Measurements from ENCODE around the gene MS4A4E. TPM values are rescaled to one million over a fixed set of nuclear protein-coding genes. Genes with fewer than 3 reads are reported as not detected.

Gene MS4A4E
- total and polyA plus RNA-seq, 2 experiments from 2014 or later = not detected

DNA sequence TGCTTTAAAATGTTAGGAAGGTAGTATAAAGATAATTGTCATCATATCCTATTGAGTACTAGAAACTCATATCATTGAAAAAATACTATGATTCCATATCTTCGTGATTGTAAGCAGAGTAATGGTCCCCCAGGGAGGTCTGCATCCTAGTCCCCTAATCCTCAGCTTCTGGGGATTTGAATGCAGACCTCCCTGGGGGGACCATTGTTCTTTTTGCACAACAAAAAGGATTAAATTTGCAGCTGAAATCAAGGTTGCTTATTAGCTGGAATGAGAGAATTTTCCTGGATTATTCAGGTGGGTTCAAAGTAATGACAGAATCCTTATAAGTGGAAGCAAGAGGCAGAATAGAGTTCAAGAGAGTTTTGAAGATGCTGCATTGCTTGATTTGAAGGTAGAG lies 34.0 kb downstream of the MS4A4E start:
- H3K4me3 ChIP-seq = no peak overlapping the region
- H3K27me3 Mint-ChIP-seq (ENCODE audit: insufficient read depth, low read depth, poor library complexity) = no peaks in the 10 kb centered on the region
- H3F3A ChIP-seq (replicated peaks; ENCODE audit: low read depth) = no peaks in the 10 kb centered on the region
- no peaks in the 10 kb centered on the region for H4K20me1 ChIP-seq (replicated peaks; ENCODE audit: insufficient read depth)
- peaks cover 18% of the 10 kb centered on the region; the same call in 1 of the 2 replicates for H3K4me1 ChIP-seq (ENCODE audit: insufficient read depth)
- H3K4me1 Mint-ChIP-seq = peaks cover 16% of the 10 kb centered on the region; the same call in 2 of the 3 replicates
- TF ChIP-seq CREB1 (CRISPR knock-in tag; IDR thresholded peaks at IDR 0.05; ENCODE audit: low read depth) (no peak), EZH2phosphoT487 (IDR thresholded peaks at IDR 0.05; ENCODE audit: unreplicated experiment) (no peak), JUNB (IDR thresholded peaks at IDR 0.05; ENCODE audit: unreplicated experiment) (no peak), ZNF114 (CRISPR knock-in tag; IDR thresholded peaks at IDR 0.05) (no peak), STAT1 (IDR thresholded peaks at IDR 0.05; ENCODE audit: unreplicated experiment) (no peak), NANOG (IDR thresholded peaks at IDR 0.05; ENCODE audit: borderline replicate concordance) (no peak), ZNF331 (CRISPR knock-in tag; IDR thresholded peaks at IDR 0.05; ENCODE audit: low read depth) (no peak), POLR2AphosphoS5 (IDR thresholded peaks at IDR 0.05; ENCODE audit: low read depth) (no peak), EZH2 (IDR thresholded peaks at IDR 0.05; ENCODE audit: low read depth, unreplicated experiment) (no peak)
- TF ChIP-seq, protein P1, sequence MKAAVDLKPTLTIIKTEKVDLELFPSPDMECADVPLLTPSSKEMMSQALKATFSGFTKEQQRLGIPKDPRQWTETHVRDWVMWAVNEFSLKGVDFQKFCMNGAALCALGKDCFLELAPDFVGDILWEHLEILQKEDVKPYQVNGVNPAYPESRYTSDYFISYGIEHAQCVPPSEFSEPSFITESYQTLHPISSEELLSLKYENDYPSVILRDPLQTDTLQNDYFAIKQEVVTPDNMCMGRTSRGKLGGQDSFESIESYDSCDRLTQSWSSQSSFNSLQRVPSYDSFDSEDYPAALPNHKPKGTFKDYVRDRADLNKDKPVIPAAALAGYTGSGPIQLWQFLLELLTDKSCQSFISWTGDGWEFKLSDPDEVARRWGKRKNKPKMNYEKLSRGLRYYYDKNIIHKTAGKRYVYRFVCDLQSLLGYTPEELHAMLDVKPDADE (IDR thresholded peaks at IDR 0.05) = no peak
- TF ChIP-seq, protein P2, sequence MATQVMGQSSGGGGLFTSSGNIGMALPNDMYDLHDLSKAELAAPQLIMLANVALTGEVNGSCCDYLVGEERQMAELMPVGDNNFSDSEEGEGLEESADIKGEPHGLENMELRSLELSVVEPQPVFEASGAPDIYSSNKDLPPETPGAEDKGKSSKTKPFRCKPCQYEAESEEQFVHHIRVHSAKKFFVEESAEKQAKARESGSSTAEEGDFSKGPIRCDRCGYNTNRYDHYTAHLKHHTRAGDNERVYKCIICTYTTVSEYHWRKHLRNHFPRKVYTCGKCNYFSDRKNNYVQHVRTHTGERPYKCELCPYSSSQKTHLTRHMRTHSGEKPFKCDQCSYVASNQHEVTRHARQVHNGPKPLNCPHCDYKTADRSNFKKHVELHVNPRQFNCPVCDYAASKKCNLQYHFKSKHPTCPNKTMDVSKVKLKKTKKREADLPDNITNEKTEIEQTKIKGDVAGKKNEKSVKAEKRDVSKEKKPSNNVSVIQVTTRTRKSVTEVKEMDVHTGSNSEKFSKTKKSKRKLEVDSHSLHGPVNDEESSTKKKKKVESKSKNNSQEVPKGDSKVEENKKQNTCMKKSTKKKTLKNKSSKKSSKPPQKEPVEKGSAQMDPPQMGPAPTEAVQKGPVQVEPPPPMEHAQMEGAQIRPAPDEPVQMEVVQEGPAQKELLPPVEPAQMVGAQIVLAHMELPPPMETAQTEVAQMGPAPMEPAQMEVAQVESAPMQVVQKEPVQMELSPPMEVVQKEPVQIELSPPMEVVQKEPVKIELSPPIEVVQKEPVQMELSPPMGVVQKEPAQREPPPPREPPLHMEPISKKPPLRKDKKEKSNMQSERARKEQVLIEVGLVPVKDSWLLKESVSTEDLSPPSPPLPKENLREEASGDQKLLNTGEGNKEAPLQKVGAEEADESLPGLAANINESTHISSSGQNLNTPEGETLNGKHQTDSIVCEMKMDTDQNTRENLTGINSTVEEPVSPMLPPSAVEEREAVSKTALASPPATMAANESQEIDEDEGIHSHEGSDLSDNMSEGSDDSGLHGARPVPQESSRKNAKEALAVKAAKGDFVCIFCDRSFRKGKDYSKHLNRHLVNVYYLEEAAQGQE (IDR thresholded peaks at IDR 0.05; ENCODE audit: unreplicated experiment) = no peak
- TF ChIP-seq, protein P3, sequence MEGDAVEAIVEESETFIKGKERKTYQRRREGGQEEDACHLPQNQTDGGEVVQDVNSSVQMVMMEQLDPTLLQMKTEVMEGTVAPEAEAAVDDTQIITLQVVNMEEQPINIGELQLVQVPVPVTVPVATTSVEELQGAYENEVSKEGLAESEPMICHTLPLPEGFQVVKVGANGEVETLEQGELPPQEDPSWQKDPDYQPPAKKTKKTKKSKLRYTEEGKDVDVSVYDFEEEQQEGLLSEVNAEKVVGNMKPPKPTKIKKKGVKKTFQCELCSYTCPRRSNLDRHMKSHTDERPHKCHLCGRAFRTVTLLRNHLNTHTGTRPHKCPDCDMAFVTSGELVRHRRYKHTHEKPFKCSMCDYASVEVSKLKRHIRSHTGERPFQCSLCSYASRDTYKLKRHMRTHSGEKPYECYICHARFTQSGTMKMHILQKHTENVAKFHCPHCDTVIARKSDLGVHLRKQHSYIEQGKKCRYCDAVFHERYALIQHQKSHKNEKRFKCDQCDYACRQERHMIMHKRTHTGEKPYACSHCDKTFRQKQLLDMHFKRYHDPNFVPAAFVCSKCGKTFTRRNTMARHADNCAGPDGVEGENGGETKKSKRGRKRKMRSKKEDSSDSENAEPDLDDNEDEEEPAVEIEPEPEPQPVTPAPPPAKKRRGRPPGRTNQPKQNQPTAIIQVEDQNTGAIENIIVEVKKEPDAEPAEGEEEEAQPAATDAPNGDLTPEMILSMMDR (conservative IDR thresholded peaks at IDR 0.05; ENCODE audit: low read depth in 2 of 2) = no peak
- TF ChIP-seq, protein P4, sequence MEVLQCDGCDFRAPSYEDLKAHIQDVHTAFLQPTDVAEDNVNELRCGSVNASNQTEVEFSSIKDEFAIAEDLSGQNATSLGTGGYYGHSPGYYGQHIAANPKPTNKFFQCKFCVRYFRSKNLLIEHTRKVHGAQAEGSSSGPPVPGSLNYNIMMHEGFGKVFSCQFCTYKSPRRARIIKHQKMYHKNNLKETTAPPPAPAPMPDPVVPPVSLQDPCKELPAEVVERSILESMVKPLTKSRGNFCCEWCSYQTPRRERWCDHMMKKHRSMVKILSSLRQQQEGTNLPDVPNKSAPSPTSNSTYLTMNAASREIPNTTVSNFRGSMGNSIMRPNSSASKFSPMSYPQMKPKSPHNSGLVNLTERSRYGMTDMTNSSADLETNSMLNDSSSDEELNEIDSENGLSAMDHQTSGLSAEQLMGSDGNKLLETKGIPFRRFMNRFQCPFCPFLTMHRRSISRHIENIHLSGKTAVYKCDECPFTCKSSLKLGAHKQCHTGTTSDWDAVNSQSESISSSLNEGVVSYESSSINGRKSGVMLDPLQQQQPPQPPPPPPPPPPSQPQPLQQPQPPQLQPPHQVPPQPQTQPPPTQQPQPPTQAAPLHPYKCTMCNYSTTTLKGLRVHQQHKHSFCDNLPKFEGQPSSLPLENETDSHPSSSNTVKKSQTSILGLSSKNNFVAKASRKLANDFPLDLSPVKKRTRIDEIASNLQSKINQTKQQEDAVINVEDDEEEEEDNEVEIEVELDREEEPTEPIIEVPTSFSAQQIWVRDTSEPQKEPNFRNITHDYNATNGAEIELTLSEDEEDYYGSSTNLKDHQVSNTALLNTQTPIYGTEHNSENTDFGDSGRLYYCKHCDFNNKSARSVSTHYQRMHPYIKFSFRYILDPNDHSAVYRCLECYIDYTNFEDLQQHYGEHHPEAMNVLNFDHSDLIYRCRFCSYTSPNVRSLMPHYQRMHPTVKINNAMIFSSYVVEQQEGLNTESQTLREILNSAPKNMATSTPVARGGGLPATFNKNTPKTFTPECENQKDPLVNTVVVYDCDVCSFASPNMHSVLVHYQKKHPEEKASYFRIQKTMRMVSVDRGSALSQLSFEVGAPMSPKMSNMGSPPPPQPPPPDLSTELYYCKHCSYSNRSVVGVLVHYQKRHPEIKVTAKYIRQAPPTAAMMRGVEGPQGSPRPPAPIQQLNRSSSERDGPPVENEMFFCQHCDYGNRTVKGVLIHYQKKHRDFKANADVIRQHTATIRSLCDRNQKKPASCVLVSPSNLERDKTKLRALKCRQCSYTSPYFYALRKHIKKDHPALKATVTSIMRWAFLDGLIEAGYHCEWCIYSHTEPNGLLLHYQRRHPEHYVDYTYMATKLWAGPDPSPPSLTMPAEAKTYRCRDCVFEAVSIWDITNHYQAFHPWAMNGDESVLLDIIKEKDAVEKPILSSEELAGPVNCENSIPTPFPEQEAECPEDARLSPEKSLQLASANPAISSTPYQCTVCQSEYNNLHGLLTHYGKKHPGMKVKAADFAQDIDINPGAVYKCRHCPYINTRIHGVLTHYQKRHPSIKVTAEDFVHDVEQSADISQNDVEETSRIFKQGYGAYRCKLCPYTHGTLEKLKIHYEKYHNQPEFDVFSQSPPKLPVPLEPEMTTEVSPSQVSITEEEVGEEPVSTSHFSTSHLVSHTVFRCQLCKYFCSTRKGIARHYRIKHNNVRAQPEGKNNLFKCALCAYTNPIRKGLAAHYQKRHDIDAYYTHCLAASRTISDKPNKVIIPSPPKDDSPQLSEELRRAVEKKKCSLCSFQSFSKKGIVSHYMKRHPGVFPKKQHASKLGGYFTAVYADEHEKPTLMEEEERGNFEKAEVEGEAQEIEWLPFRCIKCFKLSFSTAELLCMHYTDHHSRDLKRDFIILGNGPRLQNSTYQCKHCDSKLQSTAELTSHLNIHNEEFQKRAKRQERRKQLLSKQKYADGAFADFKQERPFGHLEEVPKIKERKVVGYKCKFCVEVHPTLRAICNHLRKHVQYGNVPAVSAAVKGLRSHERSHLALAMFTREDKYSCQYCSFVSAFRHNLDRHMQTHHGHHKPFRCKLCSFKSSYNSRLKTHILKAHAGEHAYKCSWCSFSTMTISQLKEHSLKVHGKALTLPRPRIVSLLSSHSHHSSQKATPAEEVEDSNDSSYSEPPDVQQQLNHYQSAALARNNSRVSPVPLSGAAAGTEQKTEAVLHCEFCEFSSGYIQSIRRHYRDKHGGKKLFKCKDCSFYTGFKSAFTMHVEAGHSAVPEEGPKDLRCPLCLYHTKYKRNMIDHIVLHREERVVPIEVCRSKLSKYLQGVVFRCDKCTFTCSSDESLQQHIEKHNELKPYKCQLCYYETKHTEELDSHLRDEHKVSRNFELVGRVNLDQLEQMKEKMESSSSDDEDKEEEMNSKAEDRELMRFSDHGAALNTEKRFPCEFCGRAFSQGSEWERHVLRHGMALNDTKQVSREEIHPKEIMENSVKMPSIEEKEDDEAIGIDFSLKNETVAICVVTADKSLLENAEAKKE (CRISPR knock-in tag; IDR thresholded peaks at IDR 0.05) = no peak
- no peak overlapping the region for H3K27ac ChIP-seq (ENCODE audit: low read depth)
- H3K36me3 Mint-ChIP-seq (ENCODE audit: low read depth) = no peaks in the 10 kb centered on the region
- no peak for DNase-seq (ENCODE audit: low spot score)
- H3K79me2 ChIP-seq (replicated peaks; ENCODE audit: insufficient read depth) = no peaks in the 10 kb centered on the region
- H3K27me3 ChIP-seq (ENCODE audit: insufficient read depth) = no peaks in the 10 kb centered on the region
- H3K4me3 Mint-ChIP-seq = no peak overlapping the region
- no peak overlapping the region for H2AFZ ChIP-seq
- no peak overlapping the region for H3K27ac Mint-ChIP-seq
- H3K4me2 ChIP-seq = 0 out of 2 replicates have a peak overlapping the region, but pooled peaks have one; percentile 50
- no peak for ATAC-seq
- H3K36me3 ChIP-seq (ENCODE audit: insufficient read depth) = no peaks in the 10 kb centered on the region
- no peaks in the 10 kb centered on the region for H3K9me3 Mint-ChIP-seq
- peaks cover 11% of the 10 kb centered on the region for H3K9me2 ChIP-seq (ENCODE audit: insufficient read depth)
